GM19455 (cell line): ENCODE results near the gene ADGRA3.
A peak's percentile ranks its signal among the peaks of the same experiment; 100 is the strongest.

Experiments used
- ATAC-seq: cut with Tn5 transposase; IDR thresholded peaks from one replicate; pipeline ENCODE4 v1.9.1; 2021; ENCODE audit not compliant: unreplicated experiment

ADGRA3 gene

GRCh38 chr4:22454216-22454838, 61.5 kb downstream of the ADGRA3 start:
- ATAC-seq: no peak

GRCh38 chr4:22444813-22445212, 71.1 kb downstream of the ADGRA3 start:
- no peak for ATAC-seq

GRCh38 chr4:22442956-22443355, 72.9 kb downstream of the ADGRA3 start:
- ATAC-seq: no peak

GRCh38 chr4:22440999-22441398, 74.9 kb downstream of the ADGRA3 start:
- ATAC-seq: no peak

GRCh38 chr4:22439947-22440346, 75.9 kb downstream of the ADGRA3 start:
- ATAC-seq: no peak

GRCh38 chr4:22435652-22436051, 80.2 kb downstream of the ADGRA3 start:
- no peak for ATAC-seq

- no peak for ATAC-seq
Measured at GRCh38 chr4:22434895-22435294, 81.0 kb downstream of the ADGRA3 start.

DNA sequence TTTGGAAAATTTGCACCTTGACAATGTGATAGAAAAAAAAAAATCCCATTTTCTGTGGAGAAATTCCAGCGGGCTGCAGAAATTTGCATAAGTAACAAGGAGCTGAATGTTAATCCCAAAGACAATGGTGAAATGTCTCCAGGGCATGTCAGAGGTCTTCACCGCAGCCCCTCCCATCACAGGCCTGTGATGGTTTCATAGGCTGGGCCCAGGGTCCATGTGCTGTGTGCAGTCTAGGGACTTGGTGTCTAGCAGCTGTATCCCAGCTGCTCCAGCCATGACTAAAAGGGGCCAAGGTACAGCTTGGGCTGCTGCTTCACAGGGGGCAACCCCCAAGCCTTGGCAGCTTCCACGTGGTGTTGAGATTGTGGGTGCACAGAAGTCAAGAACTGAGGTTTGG, 85.2 kb downstream of the ADGRA3 start:
- ATAC-seq: no peak

GRCh38 chr4:22428441-22428840, 87.4 kb downstream of the ADGRA3 start:
- no peak for ATAC-seq

DNA sequence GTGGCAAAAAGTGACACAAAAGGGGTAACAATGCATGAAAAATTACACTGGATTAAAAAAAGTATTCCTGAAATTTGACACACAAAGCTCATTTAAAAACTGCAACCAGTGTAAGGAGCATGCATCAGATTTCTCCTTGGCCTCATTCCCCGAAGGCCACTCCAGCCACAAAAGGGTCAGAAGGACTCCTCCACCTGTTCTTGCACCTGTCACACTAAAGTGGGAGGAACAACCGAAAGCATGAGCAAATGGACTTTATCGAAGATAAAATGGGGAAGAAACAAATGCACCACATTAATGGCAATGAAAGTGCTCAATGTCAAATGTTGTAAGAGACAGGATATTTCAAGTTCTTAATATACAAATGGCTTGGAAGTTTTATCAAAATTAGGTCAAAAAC, 88.2 kb downstream of the ADGRA3 start:
- no peak for ATAC-seq

DNA sequence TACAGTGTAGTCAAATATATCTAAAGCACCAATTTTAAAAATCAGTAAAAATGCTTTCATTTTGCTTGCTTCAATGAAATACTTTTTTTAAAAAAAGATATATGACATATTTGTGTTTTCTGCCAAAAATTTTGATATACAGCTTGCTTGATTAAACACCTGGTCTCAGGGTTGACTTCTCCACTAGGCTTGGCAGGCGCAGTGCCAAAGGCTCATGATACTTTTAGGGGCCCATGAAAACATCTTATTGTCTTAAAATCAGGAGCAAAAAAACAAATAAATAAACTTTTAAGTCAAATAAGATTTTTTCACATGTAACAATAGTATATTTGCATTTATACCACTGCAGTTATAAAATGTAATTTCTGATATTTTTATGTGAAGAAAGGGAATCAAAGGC, 95.6 kb downstream of the ADGRA3 start:
- no peak for ATAC-seq

DNA sequence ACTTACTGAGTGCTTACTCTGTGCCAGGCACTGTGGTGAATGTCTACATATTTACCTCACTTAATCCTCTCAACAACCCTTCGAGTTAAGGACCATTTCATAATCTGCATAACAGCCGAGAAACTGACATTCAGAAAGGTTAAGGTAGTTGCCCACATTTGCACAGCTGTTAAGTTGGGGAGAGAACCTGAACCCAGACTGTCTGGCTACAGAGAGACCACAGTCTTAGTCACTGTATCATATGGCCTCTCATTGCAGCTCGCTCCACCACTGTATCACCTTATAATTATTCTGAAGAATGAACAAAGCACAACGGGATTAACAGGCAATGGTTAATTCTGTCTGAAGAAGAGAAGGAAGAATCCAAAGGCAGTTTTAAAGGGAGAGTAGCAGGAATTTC, 98.5 kb downstream of the ADGRA3 start:
- no peak for ATAC-seq

- no peak for ATAC-seq
Measured at GRCh38 chr4:22416403-22416802, 99.5 kb downstream of the ADGRA3 start.

DNA sequence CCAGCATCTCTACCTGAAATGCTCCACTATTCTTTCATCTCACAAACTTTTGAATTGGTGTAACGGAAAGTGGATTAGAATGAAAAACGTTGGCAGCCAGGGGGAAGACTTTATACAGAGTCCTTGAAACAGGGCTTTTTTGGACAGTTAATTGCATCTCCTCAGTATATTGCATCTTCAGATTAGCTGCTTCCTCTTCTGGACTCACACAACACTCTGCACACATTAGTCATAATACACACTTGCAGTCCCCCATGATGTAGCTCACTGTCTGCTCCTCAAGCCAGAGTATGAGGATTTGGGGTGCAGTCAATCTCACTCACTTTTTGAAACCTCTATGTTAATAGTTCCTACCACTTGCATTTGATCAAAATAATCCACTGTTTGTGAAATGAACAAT, 101.0 kb downstream of the ADGRA3 start:
- no peak for ATAC-seq

- no peak for ATAC-seq
Measured at GRCh38 chr4:22413471-22413870, 102.4 kb downstream of the ADGRA3 start.

DNA sequence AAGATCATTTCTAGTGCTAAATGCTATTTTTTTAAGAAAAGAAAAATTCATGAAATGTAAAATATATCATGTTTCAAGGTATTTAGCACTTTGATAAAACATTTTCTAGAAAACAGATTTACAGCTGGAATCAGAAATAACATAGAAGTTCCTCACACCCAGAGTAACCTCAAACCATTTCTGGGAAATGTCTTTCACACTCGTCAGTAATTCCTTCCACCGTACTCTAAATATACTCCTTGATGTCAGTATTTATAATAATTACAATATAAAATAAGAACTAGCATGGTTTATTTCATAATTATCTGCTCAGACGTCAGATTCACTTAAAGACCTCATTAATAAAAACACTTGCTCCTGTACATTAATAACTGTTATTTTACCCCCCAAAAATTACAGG, 103.9 kb downstream of the ADGRA3 start:
- ATAC-seq: no peak

- no peak for ATAC-seq
Measured at GRCh38 chr4:22410645-22411247, 105.1 kb downstream of the ADGRA3 start.

DNA sequence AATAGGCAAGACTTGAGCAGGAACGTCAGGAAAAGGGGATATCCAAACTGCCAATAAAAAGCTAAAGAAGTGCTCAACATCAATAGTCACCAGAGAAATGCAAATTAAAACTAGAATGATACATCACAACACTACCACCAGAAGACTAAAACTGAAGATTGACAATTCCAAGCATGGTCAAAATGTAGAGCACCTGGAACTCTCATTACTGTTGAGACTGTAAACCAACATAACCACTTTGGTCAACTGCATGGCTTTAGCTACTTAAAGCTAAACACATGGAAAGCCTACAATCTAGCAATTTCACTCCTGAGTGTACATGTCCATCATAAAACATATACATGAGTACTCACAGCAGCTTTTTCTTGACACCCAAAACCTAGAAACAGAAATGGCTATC, 107.4 kb downstream of the ADGRA3 start:
- ATAC-seq: no peak

DNA sequence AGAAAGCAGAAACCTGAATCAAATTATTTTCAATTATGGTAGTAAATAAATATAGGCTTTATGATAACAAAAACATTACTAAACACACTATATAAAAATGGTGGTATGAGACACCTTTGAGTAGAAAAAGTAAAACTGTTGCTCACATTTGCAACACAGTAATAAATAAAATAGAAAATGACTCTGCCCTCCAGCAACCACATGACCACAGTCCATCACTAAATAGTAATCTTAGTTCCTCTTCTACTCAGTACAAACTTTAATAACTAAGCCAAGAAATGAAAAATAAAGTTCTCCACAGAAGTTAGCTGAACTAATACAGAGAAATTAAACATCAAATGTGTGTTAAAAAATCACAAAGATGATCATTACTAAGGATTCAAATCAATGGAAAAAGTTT, 108.5 kb downstream of the ADGRA3 start:
- ATAC-seq: no peak

- no peak for ATAC-seq
Measured at GRCh38 chr4:22398671-22399070, 117.2 kb downstream of the ADGRA3 start.

DNA sequence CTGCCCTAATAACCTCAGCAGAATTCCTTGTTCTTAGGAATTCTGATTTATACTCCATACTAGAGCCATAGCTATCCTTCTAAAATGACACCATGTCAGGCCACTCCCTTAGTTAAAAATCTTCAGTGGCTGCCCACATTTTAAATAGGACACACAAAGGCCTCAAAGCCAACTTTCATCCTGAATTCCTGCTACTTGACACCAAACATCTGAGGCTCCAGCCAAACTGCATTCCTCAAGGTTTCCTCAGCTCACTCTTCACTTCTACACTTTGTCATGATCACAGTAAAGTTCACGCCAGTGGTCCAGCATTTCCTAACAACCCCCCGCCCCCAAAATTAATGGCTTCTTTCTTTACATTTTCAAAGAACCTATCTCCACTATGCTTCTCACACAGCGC, 124.3 kb downstream of the ADGRA3 start:
- no peak for ATAC-seq

GRCh38 chr4:22389240-22389870, 126.5 kb downstream of the ADGRA3 start:
- ATAC-seq: peak; percentile 53

GRCh38 chr4:22385611-22386011, 130.3 kb downstream of the ADGRA3 start:
- no peak for ATAC-seq
